Neural progenitor cell (in vitro differentiated cells): Measurements from ENCODE around the gene TCF23. TPM values are rescaled to one million over a fixed set of nuclear protein-coding genes. Genes with fewer than 3 reads are reported as not detected.

Source experiments
- DNase-seq: peaks from one replicate; pipeline ENCODE4 v3.0.0-alpha.2; 2016; ENCODE audit warnings: low spot score
- H2AFZ ChIP-seq: fragments of 200-600 bp; sonication (generic); replicated peaks from 2 replicates; pipeline ENCODE4 v1.6.1; 2016; ENCODE audit warnings: antibody characterized with exemption
- H3F3A ChIP-seq: fragments of 200-600 bp; sonication (generic); 2 replicates; pipeline ENCODE4 v1.6.1; 2016; ENCODE audit warnings: antibody characterized with exemption, low read depth
- H3K27ac ChIP-seq: fragments of 200-600 bp; sonication (generic); 2 replicates; pipeline ENCODE4 v1.5.1; 2016; ENCODE audit warnings: mild to moderate bottlenecking
- H3K27me3 ChIP-seq: fragments of 200-600 bp; sonication (generic); 2 replicates; pipeline ENCODE4 v1.6.1; 2016; ENCODE audit warnings: mild to moderate bottlenecking, moderate library complexity
- H3K36me3 ChIP-seq: fragments of 200-600 bp; sonication (generic); 2 replicates; pipeline ENCODE4 v1.5.1; 2016
- H3K4me1 ChIP-seq: fragments of 200-600 bp; sonication (generic); 2 replicates; pipeline ENCODE4 v1.6.1; 2016; ENCODE audit warnings: mixed run types
- H3K4me2 ChIP-seq: fragments of 200-600 bp; sonication (generic); 2 replicates; pipeline ENCODE4 v1.6.1; 2016
- H3K4me3 ChIP-seq: fragments of 200-600 bp; sonication (generic); 2 replicates; pipeline ENCODE4 v1.5.1; 2016
- H3K79me2 ChIP-seq: fragments of 200-600 bp; sonication (generic); 2 replicates; pipeline ENCODE4 v1.6.1; 2016; ENCODE audit warnings: low read depth
- H3K9ac ChIP-seq: fragments of 200-600 bp; sonication (generic); 2 replicates; pipeline ENCODE4 v1.6.1; 2016
- H3K9me3 ChIP-seq: fragments of 200-600 bp; sonication (generic); 2 replicates; pipeline ENCODE4 v1.5.1; 2016; ENCODE audit warnings: low read depth
- H4K20me1 ChIP-seq: fragments of 200-600 bp; sonication (generic); 2 replicates; pipeline ENCODE4 v1.6.1; 2016; ENCODE audit warnings: low read depth
- H3K27ac Mint-ChIP-seq: 3 replicates; pipeline ENCODE4 v1.8.0; 2021; ENCODE audit warnings: mixed read lengths
- H3K27me3 Mint-ChIP-seq: 2 replicates; pipeline ENCODE4 v1.8.0; 2022; ENCODE audit warnings: low read depth, mild to moderate bottlenecking, inconsistent platforms, moderate library complexity, mixed read lengths; ENCODE audit not compliant: insufficient read depth
- H3K36me3 Mint-ChIP-seq: 3 replicates; pipeline ENCODE4 v1.8.0; 2021; ENCODE audit warnings: mixed read lengths
- H3K4me1 Mint-ChIP-seq: 3 replicates; pipeline ENCODE4 v1.8.0; 2021; ENCODE audit warnings: mixed read lengths
- H3K4me3 Mint-ChIP-seq: 3 replicates; pipeline ENCODE4 v1.8.0; 2021; ENCODE audit warnings: mild to moderate bottlenecking, moderate library complexity, mixed read lengths
- H3K9me3 Mint-ChIP-seq: 3 replicates; pipeline ENCODE4 v1.8.0; 2020; ENCODE audit warnings: mixed read lengths
- EZH2 ChIP-seq: fragments of 200-600 bp; sonication (generic); IDR thresholded peaks from 2 replicates; pipeline ENCODE4 v1.6.1; 2017; ENCODE audit warnings: antibody characterized with exemption, mild to moderate bottlenecking, moderate library complexity
- EZH2phosphoT487 ChIP-seq: fragments of 200-600 bp; sonication (generic); IDR thresholded peaks from 2 replicates; pipeline ENCODE4 v1.6.1; 2017; ENCODE audit warnings: antibody characterized with exemption
- total RNA-seq: library from RNA; depleted of rRNA; stranded (reverse); fragments of >200 nt; gene quantifications from 2 replicates; pipeline ENCODE4 v1.2.3, GENCODE V29; 2015; ENCODE audit warnings: low replicate concordance
- TF ChIP-seq, protein P1 (sequence below): fragments of 200-600 bp; sonication (generic); IDR thresholded peaks from 2 replicates; pipeline ENCODE4 v1.5.1; 2017; ENCODE audit warnings: antibody characterized with exemption, mild to moderate bottlenecking

Gene TCF23
- total RNA-seq, 1 donor from 2014 or later = not detected

DNA sequence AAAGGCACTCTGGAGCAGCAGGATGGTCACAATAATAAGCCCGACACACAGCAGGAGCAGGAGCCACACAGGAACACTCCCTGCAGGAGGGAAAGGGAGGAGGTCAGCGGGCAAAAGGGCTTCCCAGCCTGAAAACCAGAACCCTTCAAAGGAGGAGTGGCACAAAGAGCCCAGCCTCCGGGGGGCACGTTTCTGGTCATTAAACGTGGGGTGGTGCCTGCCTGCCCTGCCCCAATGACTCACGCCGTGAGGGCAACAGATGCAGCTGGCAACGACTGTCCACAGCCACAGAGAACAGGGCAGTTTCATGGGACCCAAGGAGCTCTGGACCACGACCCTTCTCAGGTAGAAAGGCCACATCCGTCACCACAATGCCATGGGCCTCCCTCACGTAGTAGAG, 17.4 kb upstream of the TCF23 start:
- H3K36me3 Mint-ChIP-seq = peaks cover 16% of the 10 kb centered on the region
- no peak for DNase-seq
- H3K9me3 Mint-ChIP-seq = no peaks in the 10 kb centered on the region

DNA sequence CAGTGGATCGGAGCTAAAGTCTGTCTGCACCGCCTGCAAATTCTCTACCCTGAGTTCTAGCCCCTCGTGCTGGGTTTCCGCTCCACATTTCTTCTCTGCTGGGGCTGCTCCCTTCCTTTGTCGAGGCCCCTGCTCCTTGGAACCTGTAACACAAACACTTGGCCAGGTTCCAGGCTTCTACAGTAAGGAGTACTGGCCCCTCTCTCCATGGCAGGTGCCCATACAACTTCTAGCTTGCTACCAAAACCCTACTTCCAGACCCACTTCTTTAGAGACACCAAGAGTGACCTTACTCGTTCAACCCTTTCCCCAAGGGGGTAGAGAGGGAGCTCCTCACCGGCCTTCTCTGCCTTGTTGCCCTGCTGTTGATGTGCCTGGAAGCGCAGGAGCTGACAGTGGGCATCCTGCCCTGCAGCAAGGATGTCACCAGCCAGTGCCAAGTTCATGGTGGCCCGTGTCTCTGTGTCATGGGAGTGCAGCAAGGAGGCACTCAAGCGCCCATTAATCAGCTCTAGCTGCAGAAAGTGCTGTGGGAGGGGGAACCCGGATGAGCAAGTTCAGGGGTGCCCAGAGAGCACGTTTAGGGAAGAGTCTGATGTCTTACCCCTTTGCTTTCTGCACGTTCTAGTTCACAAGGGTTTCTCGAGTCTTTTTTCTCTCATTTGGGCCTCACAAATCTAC, 15.5 kb upstream of the TCF23 start:
- TF ChIP-seq EZH2 (no peak), EZH2phosphoT487 (no peak)
- TF ChIP-seq, protein P1, sequence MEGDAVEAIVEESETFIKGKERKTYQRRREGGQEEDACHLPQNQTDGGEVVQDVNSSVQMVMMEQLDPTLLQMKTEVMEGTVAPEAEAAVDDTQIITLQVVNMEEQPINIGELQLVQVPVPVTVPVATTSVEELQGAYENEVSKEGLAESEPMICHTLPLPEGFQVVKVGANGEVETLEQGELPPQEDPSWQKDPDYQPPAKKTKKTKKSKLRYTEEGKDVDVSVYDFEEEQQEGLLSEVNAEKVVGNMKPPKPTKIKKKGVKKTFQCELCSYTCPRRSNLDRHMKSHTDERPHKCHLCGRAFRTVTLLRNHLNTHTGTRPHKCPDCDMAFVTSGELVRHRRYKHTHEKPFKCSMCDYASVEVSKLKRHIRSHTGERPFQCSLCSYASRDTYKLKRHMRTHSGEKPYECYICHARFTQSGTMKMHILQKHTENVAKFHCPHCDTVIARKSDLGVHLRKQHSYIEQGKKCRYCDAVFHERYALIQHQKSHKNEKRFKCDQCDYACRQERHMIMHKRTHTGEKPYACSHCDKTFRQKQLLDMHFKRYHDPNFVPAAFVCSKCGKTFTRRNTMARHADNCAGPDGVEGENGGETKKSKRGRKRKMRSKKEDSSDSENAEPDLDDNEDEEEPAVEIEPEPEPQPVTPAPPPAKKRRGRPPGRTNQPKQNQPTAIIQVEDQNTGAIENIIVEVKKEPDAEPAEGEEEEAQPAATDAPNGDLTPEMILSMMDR = no peak
- Histone ChIP-seq H3F3A (peaks cover 8% of the 10 kb centered on the region), H3K9me3 (no peaks in the 10 kb centered on the region), H3K4me3 (peak overlapping the region; percentile 83), H3K36me3 (no peaks in the 10 kb centered on the region), H3K9ac (peak overlapping the region; percentile 81), H3K4me2 (peak overlapping the region; percentile 83), H2AFZ (no peak overlapping the region), H3K27ac (no peak overlapping the region), H3K79me2 (peaks cover 17% of the 10 kb centered on the region), H3K27me3 (no peaks in the 10 kb centered on the region), H3K4me1 (peaks cover 6% of the 10 kb centered on the region), H4K20me1 (peaks cover 15% of the 10 kb centered on the region)
- Mint-ChIP-seq H3K27me3 (peaks cover 10% of the 10 kb centered on the region), H3K27ac (no peak overlapping the region), H3K4me3 (peak overlapping the region; percentile 95), H3K4me1 (peaks cover 13% of the 10 kb centered on the region), H3K36me3 (peaks cover 16% of the 10 kb centered on the region), H3K9me3 (no peaks in the 10 kb centered on the region)
- DNase-seq = no peak

More for the DNA sequence above, 17.4 kb upstream of the TCF23 start:
- Histone ChIP-seq H3K27ac (no peak overlapping the region), H3K79me2 (peaks cover 17% of the 10 kb centered on the region), H3K4me1 (peaks cover 6% of the 10 kb centered on the region), H4K20me1 (peaks cover 15% of the 10 kb centered on the region), H3K9me3 (no peaks in the 10 kb centered on the region), H3K9ac (no peak overlapping the region), H3K36me3 (no peaks in the 10 kb centered on the region), H3K4me3 (no peak overlapping the region), H3K4me2 (no peak overlapping the region), H3F3A (peaks cover 8% of the 10 kb centered on the region), H3K27me3 (no peaks in the 10 kb centered on the region), H2AFZ (no peak overlapping the region)
- H3K27me3 Mint-ChIP-seq = peaks cover 12% of the 10 kb centered on the region
- peaks cover 13% of the 10 kb centered on the region for H3K4me1 Mint-ChIP-seq
- no peak overlapping the region for H3K4me3 Mint-ChIP-seq
- no peak overlapping the region for H3K27ac Mint-ChIP-seq
- TF ChIP-seq, protein P1 = no peak
- TF ChIP-seq EZH2 (no peak), EZH2phosphoT487 (no peak)

DNA sequence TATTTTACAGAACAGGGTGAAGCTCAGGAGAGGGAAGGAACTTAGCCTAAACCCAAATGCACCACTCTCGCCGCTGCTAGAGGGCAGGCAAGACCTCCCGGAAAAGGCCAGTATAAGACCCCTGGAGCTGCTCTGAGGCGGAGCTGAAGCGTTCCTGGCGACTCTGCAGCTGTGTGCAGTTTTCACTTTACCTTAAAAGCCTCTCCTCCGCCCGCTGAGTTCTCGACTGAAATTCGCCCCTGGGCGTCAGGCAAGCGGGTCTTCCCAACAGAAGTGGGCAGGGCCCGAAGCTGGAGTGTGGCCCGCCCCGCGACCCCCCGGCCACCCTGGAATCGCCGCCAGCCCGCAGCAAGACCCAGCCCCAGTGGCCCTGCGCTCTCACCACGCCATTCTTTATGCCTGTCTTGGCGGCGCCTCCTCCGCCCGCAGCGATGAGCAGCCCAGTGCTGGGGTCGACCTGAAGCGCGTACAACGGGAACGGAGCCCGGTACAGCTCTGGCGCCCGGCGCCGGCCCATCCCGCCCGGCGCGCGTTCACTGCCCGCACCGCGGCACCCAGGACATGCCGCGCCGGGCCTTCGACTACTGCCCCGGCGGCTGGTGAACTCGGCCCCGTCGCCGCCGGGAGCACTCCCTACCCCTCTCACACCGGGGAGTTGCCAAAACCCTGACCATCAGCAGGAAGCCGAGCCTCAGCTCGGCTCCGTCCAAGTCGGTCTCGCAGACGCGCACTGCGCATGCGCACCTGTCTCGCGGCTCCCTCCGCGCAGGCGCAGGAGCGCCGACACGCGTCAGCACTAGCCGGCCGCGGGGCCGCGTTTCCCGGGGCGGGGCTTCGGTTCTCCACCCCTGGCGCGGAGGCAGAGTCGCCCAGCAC, 14.7 kb upstream of the TCF23 start, which contains the start of gene PREB:
PREB (minus strand) TSS at position 732 of the 876 bp plus-strand sequence; CDS start at position 517, 215 bp downstream.
- H3K4me3 ChIP-seq = peak within 1 kb of the TSS; percentile 83
- Mint-ChIP-seq H3K27ac (no peak within 1 kb of the TSS), H3K4me3 (peak within 1 kb of the TSS; percentile 95), H3K36me3 (peaks cover 16% of the 10 kb centered on the region), H3K27me3 (peaks cover 10% of the 10 kb centered on the region), H3K4me1 (peaks cover 13% of the 10 kb centered on the region), H3K9me3 (no peaks in the 10 kb centered on the region)
- H3K27ac ChIP-seq = no peak within 1 kb of the TSS
- H4K20me1 ChIP-seq = peaks cover 15% of the 10 kb centered on the region
- no peaks in the 10 kb centered on the region for H3K36me3 ChIP-seq
- DNase-seq = peak; percentile 99
- peak within 1 kb of the TSS; percentile 77 for H2AFZ ChIP-seq
- no peak for TF ChIP-seq EZH2phosphoT487
- TF ChIP-seq, protein P1 = peak; percentile 54
- peak; percentile 35 for TF ChIP-seq EZH2
- peaks cover 6% of the 10 kb centered on the region for H3K4me1 ChIP-seq
- H3K79me2 ChIP-seq = peaks cover 17% of the 10 kb centered on the region
- no peaks in the 10 kb centered on the region for H3K27me3 ChIP-seq
- peak within 1 kb of the TSS; percentile 81 for H3K9ac ChIP-seq
- H3K4me2 ChIP-seq = peak within 1 kb of the TSS; percentile 83
- H3F3A ChIP-seq = peaks cover 8% of the 10 kb centered on the region
- no peaks in the 10 kb centered on the region for H3K9me3 ChIP-seq
